ENCODE data around the gene PCDHGB3.

DNA sequence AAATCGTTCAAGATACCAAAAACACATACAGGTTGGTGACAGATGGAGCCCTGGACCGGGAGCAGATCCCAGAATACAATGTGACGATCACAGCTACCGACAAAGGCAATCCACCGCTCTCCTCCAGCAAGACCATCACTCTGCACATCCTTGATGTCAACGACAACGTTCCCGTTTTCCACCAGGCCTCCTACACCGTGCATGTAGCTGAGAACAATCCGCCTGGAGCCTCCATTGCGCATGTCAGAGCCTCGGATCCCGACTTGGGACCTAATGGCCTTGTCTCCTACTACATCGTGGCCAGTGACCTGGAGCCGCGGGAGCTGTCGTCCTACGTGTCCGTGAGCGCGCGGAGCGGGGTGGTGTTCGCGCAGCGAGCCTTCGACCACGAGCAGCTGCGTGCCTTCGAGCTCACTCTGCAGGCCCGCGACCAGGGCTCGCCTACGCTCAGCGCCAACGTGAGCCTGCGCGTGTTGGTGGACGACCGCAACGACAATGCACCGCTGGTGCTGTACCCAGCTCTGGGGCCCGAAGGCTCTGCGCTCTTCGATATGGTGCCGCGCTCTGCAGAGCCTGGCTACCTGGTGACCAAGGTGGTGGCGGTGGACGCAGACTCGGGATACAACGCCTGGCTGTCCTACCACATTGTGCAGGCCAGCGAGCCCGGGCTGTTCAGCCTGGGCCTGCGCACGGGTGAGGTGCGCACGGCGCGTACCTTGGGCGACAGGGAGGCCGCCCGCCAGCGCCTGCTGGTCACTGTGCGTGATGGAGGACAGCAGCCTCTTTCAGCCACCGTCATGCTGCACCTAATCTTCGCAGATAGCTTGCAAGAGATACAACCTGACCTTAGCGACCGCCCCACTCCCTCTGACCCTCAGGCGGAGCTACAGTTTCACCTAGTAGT lies 1.8 kb downstream of the PCDHGB3 start:
- TF ChIP-seq TAF1 (IDR thresholded peaks at IDR 0.05; ENCODE audit: borderline replicate concordance, insufficient read depth, low read length) (no peak), FOXP2 (optimal IDR thresholded peaks at IDR 0.05; ENCODE audit: borderline replicate concordance, extremely low read depth, extremely low read length, insufficient read depth) (no peak), POLR2AphosphoS5 (IDR thresholded peaks at IDR 0.05; ENCODE audit: low read depth, low read length) (no peak), REST (IDR thresholded peaks at IDR 0.05; ENCODE audit: insufficient read depth in 1 of 2, low read depth in 2 of 2, low read length in 2 of 2) (no peak), SIN3A (IDR thresholded peaks at IDR 0.05; ENCODE audit: borderline replicate concordance, insufficient read depth, low read length) (no peak)

Measured in PFSK-1 (cell line).